Measurements from ENCODE around the gene DENND1A.
"Not testable (repeated sequence)": the region's sequence is repeated elsewhere in the genome, so short reads cannot be mapped to it uniquely, and the experiment has no call there.

DENND1A gene

DNA sequence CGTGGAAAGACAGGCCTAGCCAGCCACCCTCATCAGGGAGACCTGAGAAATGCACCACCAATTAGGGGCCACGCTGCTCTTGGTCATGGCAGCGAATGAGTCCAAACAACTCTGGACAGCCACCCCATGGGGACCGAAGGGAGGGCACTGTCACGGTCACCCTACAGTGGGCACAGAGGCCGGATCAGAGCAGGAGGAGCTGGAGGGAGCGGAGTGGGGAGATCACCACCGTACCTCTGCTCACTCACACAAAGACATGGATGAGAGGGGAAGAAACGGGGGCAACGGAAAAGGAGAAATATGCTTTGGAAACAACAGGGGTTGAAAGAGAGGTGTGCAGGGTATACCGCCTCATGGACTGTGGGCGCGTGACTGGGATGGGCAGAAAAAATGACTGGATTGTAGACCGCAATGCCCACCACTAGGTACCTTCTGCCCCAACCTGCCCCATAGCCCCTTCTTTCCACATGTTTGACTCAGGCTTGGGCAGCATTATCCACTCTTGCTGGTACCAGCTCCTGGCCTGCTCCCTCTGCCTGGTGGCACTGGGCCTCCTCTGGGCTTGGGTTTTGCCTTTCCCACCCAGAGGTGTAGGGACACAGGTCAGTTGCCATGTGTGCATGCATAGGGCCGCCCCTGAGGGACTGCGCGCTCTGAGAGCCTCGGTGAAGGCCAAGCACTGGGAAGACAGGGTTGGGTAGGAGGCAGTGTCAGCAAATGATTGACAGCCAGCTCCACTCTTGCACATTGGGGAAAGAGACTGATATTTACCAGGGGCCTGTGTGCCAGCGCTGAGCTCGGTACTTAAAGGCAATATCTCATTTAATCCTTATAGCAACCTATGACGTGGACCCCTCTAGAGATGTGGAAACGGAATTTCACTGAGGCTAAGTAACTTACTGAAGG, 497.3 kb downstream of the DENND1A start:
- TF ChIP-seq, protein P1, sequence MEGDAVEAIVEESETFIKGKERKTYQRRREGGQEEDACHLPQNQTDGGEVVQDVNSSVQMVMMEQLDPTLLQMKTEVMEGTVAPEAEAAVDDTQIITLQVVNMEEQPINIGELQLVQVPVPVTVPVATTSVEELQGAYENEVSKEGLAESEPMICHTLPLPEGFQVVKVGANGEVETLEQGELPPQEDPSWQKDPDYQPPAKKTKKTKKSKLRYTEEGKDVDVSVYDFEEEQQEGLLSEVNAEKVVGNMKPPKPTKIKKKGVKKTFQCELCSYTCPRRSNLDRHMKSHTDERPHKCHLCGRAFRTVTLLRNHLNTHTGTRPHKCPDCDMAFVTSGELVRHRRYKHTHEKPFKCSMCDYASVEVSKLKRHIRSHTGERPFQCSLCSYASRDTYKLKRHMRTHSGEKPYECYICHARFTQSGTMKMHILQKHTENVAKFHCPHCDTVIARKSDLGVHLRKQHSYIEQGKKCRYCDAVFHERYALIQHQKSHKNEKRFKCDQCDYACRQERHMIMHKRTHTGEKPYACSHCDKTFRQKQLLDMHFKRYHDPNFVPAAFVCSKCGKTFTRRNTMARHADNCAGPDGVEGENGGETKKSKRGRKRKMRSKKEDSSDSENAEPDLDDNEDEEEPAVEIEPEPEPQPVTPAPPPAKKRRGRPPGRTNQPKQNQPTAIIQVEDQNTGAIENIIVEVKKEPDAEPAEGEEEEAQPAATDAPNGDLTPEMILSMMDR (IDR thresholded peaks at IDR 0.05; ENCODE audit: low read depth, low read length), result no peak
- no peak for DNase-seq (ENCODE audit: low read depth in 2 of 2)
- H3K4me3 ChIP-seq (replicated peaks in 1 of 2; ENCODE audit: low read depth in 2 of 2, low read length in 2 of 2), result no peak overlapping the region

DNA sequence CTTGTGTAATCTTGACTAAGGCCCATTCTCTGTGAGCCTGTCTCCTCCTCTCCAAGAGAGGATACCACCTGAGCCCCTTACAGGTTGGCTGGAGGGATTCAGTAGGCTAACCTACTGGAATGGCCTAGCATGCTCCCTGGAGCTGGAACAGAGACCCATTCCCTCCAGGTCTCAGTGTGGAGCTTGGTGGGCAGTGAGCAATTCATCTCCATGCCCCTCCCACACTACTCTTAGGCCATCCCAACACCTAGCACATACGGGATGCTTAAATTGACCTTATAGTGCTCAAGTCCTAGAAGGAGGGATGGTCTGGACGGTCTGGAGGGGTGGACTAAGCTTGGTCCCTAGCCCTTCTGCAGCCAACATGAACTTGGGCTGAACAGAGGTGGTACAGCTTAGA, 498.3 kb downstream of the DENND1A start:
- no peak for DNase-seq (ENCODE audit: low read depth in 2 of 2)
- TF ChIP-seq, protein P1 (IDR thresholded peaks at IDR 0.05; ENCODE audit: low read depth, low read length), result no peak
- H3K4me3 ChIP-seq (replicated peaks in 1 of 2; ENCODE audit: low read depth in 2 of 2, low read length in 2 of 2), result no peak overlapping the region

DNA sequence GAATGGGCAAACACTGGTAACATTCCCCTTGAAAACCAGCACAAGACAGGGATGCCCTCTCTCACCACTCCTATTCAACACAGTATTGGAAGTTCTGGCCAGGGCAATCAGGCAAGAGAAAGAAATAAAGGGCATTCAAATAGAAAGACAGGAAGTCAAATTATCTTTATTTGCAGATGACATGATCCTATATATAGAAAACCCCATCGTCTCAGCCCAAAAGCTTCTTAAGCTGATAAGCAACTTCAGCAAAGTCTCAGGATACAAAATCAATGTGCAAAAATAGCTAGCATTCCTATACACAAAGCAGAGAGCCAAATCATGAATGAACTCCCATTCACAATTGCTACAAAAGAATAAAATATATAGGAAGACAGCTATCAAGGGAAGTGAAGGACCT, 501.5 kb downstream of the DENND1A start:
- DNase-seq (ENCODE audit: low read depth in 2 of 2); H3K4me3 ChIP-seq (replicated peaks in 1 of 2; ENCODE audit: low read depth in 2 of 2, low read length in 2 of 2): not testable (repeated sequence)

DNA sequence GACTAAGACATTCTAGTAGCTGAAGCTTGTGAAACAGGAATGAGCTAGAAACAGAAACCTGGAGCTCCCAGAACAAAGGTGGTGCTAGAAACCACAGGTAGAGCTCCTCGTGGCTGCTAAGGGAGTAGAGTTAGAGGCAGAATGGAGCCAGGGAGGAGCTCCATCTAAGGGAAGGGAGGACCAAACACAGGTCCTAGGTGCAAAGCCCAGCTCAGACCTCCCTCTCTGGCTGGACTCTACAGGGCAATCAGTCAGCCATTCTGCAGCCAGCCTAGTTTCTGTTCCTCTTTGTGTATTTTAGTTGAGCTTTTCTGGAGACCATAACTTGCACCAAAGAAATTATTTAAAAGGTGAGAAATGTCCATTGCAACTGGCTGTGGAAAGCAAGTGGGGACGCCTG, 503.5 kb downstream of the DENND1A start:
- TF ChIP-seq, protein P1 (IDR thresholded peaks at IDR 0.05; ENCODE audit: low read depth, low read length), result no peak
- DNase-seq (ENCODE audit: low read depth in 2 of 2), result no peak
- H3K4me3 ChIP-seq (replicated peaks in 1 of 2; ENCODE audit: low read depth in 2 of 2, low read length in 2 of 2), result no peak overlapping the region

DNA sequence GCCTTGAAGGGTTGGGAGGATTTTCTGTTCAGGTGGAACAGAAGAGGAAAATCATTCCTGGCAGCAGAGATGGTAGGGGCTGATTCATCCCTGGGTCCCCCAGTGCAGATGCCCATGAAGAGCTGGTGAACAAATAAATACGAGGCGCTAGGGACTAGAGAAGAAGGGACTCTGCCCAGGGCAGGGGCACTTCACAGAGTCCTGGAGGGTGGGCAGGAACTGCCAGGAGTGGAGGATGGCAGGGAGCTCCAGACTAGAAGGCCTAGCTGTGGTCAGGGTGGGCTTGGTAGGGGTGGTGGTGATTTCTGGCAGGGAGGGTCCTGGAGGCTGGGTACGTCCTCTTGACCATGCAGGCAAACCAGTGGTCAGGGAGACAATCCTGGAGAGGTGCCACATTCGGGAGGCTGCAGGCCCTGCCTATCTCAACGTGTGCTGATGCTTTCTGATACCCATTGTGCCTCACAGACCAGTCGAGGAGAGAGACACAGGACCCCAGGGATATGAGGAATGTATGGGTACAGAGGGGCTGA, 504.0 kb downstream of the DENND1A start:
- no peak overlapping the region for H3K4me3 ChIP-seq (replicated peaks in 1 of 2; ENCODE audit: low read depth in 2 of 2, low read length in 2 of 2)
- TF ChIP-seq, protein P1 (IDR thresholded peaks at IDR 0.05; ENCODE audit: low read depth, low read length), result no peak
- no peak for DNase-seq (ENCODE audit: low read depth in 2 of 2)

DNA sequence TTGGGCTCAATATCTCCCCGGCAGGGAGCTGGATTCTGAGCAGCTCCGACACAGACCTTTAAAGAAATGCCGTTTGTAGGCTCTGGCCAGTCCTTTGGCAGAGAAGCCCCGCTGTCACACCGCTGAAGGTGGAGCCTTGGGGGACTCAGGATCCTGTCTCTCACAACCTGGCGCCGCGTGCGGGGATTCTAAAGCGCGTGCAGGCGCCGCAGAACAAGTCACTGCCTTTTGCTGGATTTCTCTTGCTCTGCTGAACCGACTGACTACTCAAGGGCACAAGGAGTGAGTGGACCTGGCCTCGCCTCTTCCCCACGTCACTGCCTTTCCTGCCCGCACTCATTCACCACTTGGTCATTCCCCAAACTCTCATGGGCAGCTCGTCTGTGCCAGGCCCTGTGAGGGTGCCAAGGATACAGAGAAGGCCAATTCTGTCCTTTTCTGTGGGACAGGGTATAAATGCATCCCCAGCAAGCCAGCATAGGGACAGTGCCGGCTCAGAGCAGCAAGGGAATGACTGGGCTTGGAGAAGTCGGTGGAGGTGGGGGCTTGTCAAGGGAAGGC, 504.6 kb downstream of the DENND1A start:
- TF ChIP-seq, protein P1 (IDR thresholded peaks at IDR 0.05; ENCODE audit: low read depth, low read length), result no peak

DNA sequence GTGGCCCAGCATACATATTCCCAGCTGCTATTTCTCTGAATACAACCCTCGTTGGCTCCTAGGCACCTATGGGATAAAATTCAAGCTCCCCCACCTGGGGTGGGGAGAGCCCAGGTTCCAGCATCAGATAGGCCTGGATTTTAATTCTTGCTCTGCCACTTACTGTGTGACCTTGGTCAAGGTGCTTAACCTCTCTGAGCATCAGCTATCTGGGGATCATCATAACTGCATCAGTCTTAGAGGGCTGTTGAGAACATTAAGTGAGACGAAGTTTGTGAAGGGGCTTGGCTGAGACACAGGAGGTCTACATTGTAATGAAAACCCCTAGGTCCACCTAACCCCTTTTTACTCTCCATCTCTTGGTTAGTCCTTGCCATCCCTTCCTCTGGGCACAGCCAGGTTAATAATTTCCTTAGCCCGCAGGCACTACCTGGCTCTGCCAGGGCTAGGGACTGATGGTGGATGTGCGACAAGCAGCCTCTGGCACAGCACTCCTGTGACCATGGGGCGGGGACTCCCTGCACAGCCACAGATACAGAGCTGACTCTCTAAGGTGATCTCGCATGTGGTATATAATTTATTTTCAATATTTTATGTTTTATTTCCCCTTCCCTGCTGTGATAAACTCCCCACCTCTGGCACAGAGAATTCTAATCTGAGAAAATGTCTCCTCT, 505.2 kb downstream of the DENND1A start:
- H3K4me3 ChIP-seq (replicated peaks in 1 of 2; ENCODE audit: low read depth in 2 of 2, low read length in 2 of 2), result no peak overlapping the region
- TF ChIP-seq, protein P1 (IDR thresholded peaks at IDR 0.05; ENCODE audit: low read depth, low read length), result no peak
- no peak for DNase-seq (ENCODE audit: low read depth in 2 of 2)

More for the DNA sequence above, 504.6 kb downstream of the DENND1A start:
- H3K4me3 ChIP-seq (replicated peaks in 1 of 2; ENCODE audit: low read depth in 2 of 2, low read length in 2 of 2), result no peak overlapping the region
- DNase-seq (ENCODE audit: low read depth in 2 of 2), result no peak
